SU-DHL-6 (cell line): ENCODE measurements around the gene MARS1.

Experiments used
- H2AFZ ChIP-seq: fragments of 200-600 bp; sonication (generic); 2 replicates; pipeline ENCODE4 v1.6.1; 2014; ENCODE audit warnings: low read depth, mild to moderate bottlenecking, moderate library complexity, mixed read lengths, antibody characterized with exemption, low read length; ENCODE audit not compliant: severe bottlenecking
- H3F3A ChIP-seq: fragments of 200-600 bp; shearing (Covaris generic); 2 replicates; pipeline ENCODE4 v1.6.0; 2016; ENCODE audit warnings: antibody characterized with exemption, mild to moderate bottlenecking; ENCODE audit not compliant: insufficient read depth
- H3K27ac ChIP-seq: fragments of 200-600 bp; sonication (generic); 2 replicates; pipeline ENCODE4 v1.5.1; 2016; ENCODE audit warnings: low read depth, mild to moderate bottlenecking, low read length, moderate library complexity, mixed read lengths
- H3K27me3 ChIP-seq: fragments of 200-600 bp; sonication (generic), shearing (Covaris generic); 2 replicates; pipeline ENCODE4 v1.6.0; 2014; ENCODE audit warnings: mild to moderate bottlenecking, low read length
- H3K36me3 ChIP-seq: fragments of 200-600 bp; sonication (generic); 2 replicates; pipeline ENCODE4 v1.6.1; 2014; ENCODE audit warnings: mild to moderate bottlenecking, low read length, mixed read lengths
- H3K4me2 ChIP-seq: fragments of 300-600, 200-600 bp; shearing (Covaris generic), sonication (generic); 2 replicates; pipeline ENCODE4 v1.6.0; 2014; ENCODE audit warnings: low read length, low read depth, mild to moderate bottlenecking; ENCODE audit not compliant: poor library complexity, severe bottlenecking
- H3K4me3 ChIP-seq: fragments of 200-600 bp; sonication (generic); 2 replicates; pipeline ENCODE4 v1.5.1; 2014; ENCODE audit warnings: antibody characterized with exemption, low read length, mild to moderate bottlenecking, mixed read lengths; ENCODE audit not compliant: insufficient read depth, poor library complexity, severe bottlenecking
- H3K79me2 ChIP-seq: fragments of 200-600 bp; sonication (generic); 2 replicates; pipeline ENCODE4 v1.6.1; 2014; ENCODE audit warnings: mild to moderate bottlenecking, low read length, moderate library complexity; ENCODE audit not compliant: insufficient read depth
- H3K9ac ChIP-seq: fragments of 200-600 bp; sonication (generic); 2 replicates; pipeline ENCODE4 v1.7.0; 2014; ENCODE audit warnings: mild to moderate bottlenecking, low read length
- H3K9me2 ChIP-seq: fragments of 200-600 bp; sonication (generic); replicated peaks from 2 replicates; pipeline ENCODE4 v1.6.1; 2014; ENCODE audit warnings: low read length; ENCODE audit not compliant: insufficient read depth
- H3K9me3 ChIP-seq: fragments of 200-600 bp; sonication (generic); 2 replicates; pipeline ENCODE4 v1.6.1; 2014; ENCODE audit warnings: low read length, mixed read lengths; ENCODE audit not compliant: insufficient read depth
- H4K20me1 ChIP-seq: fragments of 200-600 bp; sonication (generic); 2 replicates; pipeline ENCODE4 v1.6.1; 2014; ENCODE audit warnings: low read depth, mild to moderate bottlenecking, antibody characterized with exemption, low read length, moderate library complexity, mixed read lengths
- EZH2phosphoT487 ChIP-seq: fragments of 200-600 bp; sonication (generic), shearing (Covaris generic); conservative IDR thresholded peaks from 2 replicates; pipeline ENCODE4 v1.6.1; 2018; ENCODE audit warnings: mild to moderate bottlenecking, antibody characterized with exemption, low read length, moderate library complexity, mixed read lengths
- TF ChIP-seq, protein P1 (sequence below): fragments of 200-600 bp; sonication (generic); IDR thresholded peaks from one replicate; pipeline ENCODE4 v1.5.1; 2017; ENCODE audit warnings: antibody characterized with exemption, mild to moderate bottlenecking, low read length, moderate library complexity; ENCODE audit not compliant: insufficient read depth, poor library complexity, severe bottlenecking

Gene MARS1

DNA sequence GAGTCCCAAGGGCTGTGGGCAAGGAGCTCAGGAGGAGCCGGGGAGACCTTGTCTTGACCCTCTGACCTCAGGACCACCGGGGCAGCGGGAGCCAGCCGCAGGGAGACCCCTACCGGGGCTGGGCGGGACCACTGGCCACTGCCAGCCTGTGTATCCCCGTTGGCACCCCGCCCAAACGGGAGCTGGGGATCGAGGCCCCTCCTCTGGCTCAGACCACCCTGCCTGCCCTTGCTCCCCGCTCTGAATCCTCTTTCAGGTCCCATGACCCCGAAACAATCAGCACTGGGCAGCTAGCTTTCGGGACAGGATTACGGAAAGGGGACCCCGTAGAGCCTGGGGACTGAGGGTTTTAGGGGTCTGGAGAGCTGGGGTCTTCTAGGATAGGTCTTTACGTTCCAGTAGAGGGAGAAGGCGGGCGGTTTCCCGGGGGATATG lies 27.0 kb upstream of the MARS1 start:
- no peak overlapping the region for H2AFZ ChIP-seq
- H3K9me2 ChIP-seq, result no peaks in the 10 kb centered on the region

DNA sequence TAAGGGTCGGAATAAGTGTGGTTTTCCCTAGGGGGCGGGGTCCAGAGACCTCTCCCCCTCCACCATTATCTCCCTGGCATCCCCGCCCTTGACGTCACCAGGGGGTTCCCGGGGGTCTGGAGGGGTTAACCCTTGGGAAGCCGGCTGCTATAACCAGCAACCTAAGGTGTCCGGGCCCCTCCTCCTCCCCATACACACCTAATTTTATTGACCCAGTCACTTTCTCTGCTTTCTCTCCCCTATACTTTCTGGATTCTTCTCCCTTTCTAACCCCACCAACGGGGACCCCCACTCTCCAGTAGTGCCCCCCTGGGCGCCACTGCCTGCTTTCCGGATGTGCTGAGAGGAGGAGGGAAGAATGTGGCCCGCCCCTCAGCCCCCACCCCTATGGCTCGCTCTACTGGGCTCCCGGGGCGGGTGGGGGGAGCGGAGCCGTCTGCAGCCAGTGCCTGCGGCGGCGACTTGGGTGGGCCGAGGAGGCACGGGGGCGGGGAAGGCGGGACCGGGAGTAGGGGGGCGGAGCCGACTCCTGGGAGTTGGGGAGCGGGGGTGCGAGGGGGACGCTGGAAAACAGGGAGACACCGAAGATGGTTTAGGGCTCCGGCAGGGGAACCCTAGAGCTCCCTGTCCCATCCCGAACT lies 26.5 kb upstream of the MARS1 start:
- H3K4me3 ChIP-seq, result peak overlapping the region; percentile 96
- TF ChIP-seq EZH2phosphoT487, result no peak
- TF ChIP-seq, protein P1, sequence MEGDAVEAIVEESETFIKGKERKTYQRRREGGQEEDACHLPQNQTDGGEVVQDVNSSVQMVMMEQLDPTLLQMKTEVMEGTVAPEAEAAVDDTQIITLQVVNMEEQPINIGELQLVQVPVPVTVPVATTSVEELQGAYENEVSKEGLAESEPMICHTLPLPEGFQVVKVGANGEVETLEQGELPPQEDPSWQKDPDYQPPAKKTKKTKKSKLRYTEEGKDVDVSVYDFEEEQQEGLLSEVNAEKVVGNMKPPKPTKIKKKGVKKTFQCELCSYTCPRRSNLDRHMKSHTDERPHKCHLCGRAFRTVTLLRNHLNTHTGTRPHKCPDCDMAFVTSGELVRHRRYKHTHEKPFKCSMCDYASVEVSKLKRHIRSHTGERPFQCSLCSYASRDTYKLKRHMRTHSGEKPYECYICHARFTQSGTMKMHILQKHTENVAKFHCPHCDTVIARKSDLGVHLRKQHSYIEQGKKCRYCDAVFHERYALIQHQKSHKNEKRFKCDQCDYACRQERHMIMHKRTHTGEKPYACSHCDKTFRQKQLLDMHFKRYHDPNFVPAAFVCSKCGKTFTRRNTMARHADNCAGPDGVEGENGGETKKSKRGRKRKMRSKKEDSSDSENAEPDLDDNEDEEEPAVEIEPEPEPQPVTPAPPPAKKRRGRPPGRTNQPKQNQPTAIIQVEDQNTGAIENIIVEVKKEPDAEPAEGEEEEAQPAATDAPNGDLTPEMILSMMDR, result no peak
- peak overlapping the region; percentile 75 for H3K27ac ChIP-seq
- H3F3A ChIP-seq, result peaks cover 14% of the 10 kb centered on the region
- no peaks in the 10 kb centered on the region for H3K36me3 ChIP-seq
- H4K20me1 ChIP-seq, result no peaks in the 10 kb centered on the region
- H3K9ac ChIP-seq, result peak overlapping the region; percentile 59
- H3K27me3 ChIP-seq, result no peaks in the 10 kb centered on the region
- H3K9me2 ChIP-seq, result no peaks in the 10 kb centered on the region
- no peaks in the 10 kb centered on the region; the same call in 1 of the 2 replicates for H3K79me2 ChIP-seq
- H2AFZ ChIP-seq, result peak overlapping the region; percentile 0
- peak overlapping the region; percentile 89 for H3K4me2 ChIP-seq
- no peaks in the 10 kb centered on the region for H3K9me3 ChIP-seq

More for the DNA sequence above, 27.0 kb upstream of the MARS1 start:
- H3F3A ChIP-seq, result peaks cover 14% of the 10 kb centered on the region
- H4K20me1 ChIP-seq, result no peaks in the 10 kb centered on the region
- peak overlapping the region; percentile 75 for H3K27ac ChIP-seq
- H3K36me3 ChIP-seq, result no peaks in the 10 kb centered on the region
- no peaks in the 10 kb centered on the region for H3K27me3 ChIP-seq
- H3K4me3 ChIP-seq, result peak overlapping the region; percentile 96
- H3K4me2 ChIP-seq, result peak overlapping the region; percentile 89
- no peaks in the 10 kb centered on the region for H3K9me3 ChIP-seq
- H3K79me2 ChIP-seq, result no peaks in the 10 kb centered on the region; the same call in 1 of the 2 replicates
- H3K9ac ChIP-seq, result peak overlapping the region; percentile 59
- no peak for TF ChIP-seq EZH2phosphoT487
- TF ChIP-seq, protein P1, result no peak

DNA sequence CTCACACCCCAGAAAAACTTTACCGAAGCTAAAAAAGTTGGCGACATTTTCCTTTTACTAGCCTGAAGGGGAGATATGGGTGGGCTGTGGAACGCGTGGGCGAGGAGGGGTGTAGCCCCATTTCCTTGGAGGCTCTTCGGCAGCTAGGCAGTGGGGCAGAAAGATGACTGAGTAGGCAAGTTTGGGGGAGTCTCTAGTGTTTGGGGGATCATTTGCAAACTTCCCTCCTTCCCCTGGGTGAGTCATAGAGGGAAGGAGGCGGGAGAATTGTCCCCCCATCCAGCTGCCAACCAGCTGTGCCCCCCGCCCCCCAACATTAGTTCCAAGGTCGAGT lies 26.0 kb upstream of the MARS1 start:
- Histone ChIP-seq H3K36me3 (no peaks in the 10 kb centered on the region), H2AFZ (peak overlapping the region; percentile 61), H3K4me2 (peak overlapping the region; percentile 89), H3K4me3 (peak overlapping the region; percentile 96), H3K27me3 (no peaks in the 10 kb centered on the region), H3F3A (peaks cover 14% of the 10 kb centered on the region), H4K20me1 (no peaks in the 10 kb centered on the region), H3K9me2 (no peaks in the 10 kb centered on the region), H3K9me3 (no peaks in the 10 kb centered on the region), H3K79me2 (no peaks in the 10 kb centered on the region; the same call in 1 of the 2 replicates), H3K9ac (peak overlapping the region; percentile 59), H3K27ac (peak overlapping the region; percentile 53)
- TF ChIP-seq EZH2phosphoT487, result no peak
- TF ChIP-seq, protein P1, result no peak
